Measurements from ENCODE around the gene CFAP100. TPM values are rescaled to one million over a fixed set of nuclear protein-coding genes. Genes with fewer than 3 reads are reported as not detected.

Gene CFAP100
- total and polyA plus RNA-seq, 2 of the 4 experiments (the other 2 are of a cell fraction), result not detected

- Histone ChIP-seq H3K27ac (ENCODE audit: insufficient read depth, low read length) (no peak overlapping the region), H3K14ac (replicated peaks; ENCODE audit: low read depth, low read length) (no peak overlapping the region), H4K8ac (ENCODE audit: low read depth in 2 of 2, low read length in 2 of 2) (no peak overlapping the region), H3K79me1 (ENCODE audit: low read depth in 1 of 2, low read length in 2 of 2) (peaks cover 7 to 23% of the 10 kb centered on the region in 2 experiments), H3K9me3 (ENCODE audit: control insufficient read depth, insufficient read depth, low read length) (no peaks in the 10 kb centered on the region), H2BK20ac (ENCODE audit: low read depth, low read length) (no peak overlapping the region), H3K9ac (ENCODE audit: low read depth, low read length) (no peak overlapping the region), H2AK5ac (ENCODE audit: low read depth, low read length) (no peak overlapping the region), H3K56ac (ENCODE audit: extremely low read depth, insufficient read depth, low read length) (no peak overlapping the region), H4K20me1 (ENCODE audit: insufficient read depth, low read length) (peaks cover 14% of the 10 kb centered on the region), H3K4me3 (ENCODE audit: insufficient read depth, low read depth, low read length) (no peak overlapping the region), H3K4me1 (ENCODE audit: control insufficient read depth, insufficient read depth, low read length) (no peaks in the 10 kb centered on the region), H3K18ac (ENCODE audit: low read depth, low read length) (no peak overlapping the region), H2AFZ (replicated peaks; ENCODE audit: low read length, poor library complexity) (no peak overlapping the region), H4K5ac (ENCODE audit: low read depth, low read length) (no peak overlapping the region), H3K23ac (ENCODE audit: low read depth, low read length) (no peak overlapping the region), H2BK120ac (ENCODE audit: low read depth, low read length) (no peak overlapping the region), H4K91ac (ENCODE audit: insufficient read depth, low read depth, low read length) (no peak overlapping the region), H3K36me3 (ENCODE audit: control insufficient read depth, insufficient read depth, low read length) (peaks cover 28% of the 10 kb centered on the region), H3K9me1 (ENCODE audit: insufficient read depth, low read length) (peaks cover 3% of the 10 kb centered on the region; the same call in 1 of the 2 replicates), H2BK15ac (ENCODE audit: low read depth, low read length) (no peak overlapping the region), H3K4me2 (ENCODE audit: low read depth, low read length) (no peak overlapping the region), H2BK5ac (ENCODE audit: low read depth, low read length, poor library complexity, severe bottlenecking) (no peak overlapping the region), H3K27me3 (ENCODE audit: control insufficient read depth, insufficient read depth, low read length) (no peaks in the 10 kb centered on the region), H3K4ac (ENCODE audit: low read depth, low read length) (no peak overlapping the region), H2AK9ac (replicated peaks; ENCODE audit: low read depth, low read length, poor library complexity) (no peak overlapping the region)
- TF ChIP-seq RAD21 (IDR thresholded peaks at IDR 0.05; ENCODE audit: low read length) (no peak), MAZ (IDR thresholded peaks at IDR 0.05; ENCODE audit: borderline replicate concordance, low read depth, low read length) (no peak), RFX5 (IDR thresholded peaks at IDR 0.05; ENCODE audit: low read depth, low read length) (no peak), FOS (IDR thresholded peaks at IDR 0.05; ENCODE audit: low read depth, low read length) (no peak), MAFK (IDR thresholded peaks at IDR 0.05; ENCODE audit: low read depth, low read length) (peak; percentile 98), BHLHE40 (IDR thresholded peaks at IDR 0.05; ENCODE audit: low read depth, low read length) (no peak), CEBPB (IDR thresholded peaks at IDR 0.05; ENCODE audit: low read depth, low read length) (no peak)
- no peak for ATAC-seq (ENCODE audit: low read depth)
- BruUV-seq (replicated peaks), result no TSS peak
- in situ Hi-C loops (cut with MboI; ENCODE audit: low sequenced_read_pairs) (no loop called here), intact Hi-C loops (cut with micrococcal nuclease) (no loop called here), dilution Hi-C loops (cut with HindIII; ENCODE audit: low sequenced_read_pairs, unreplicated experiment) (no loop called here)
- ChIA-PET POLR2A (ENCODE audit: unreplicated experiment) (no interaction called here), CTCF (interaction anchor here (1.0 kb wide), 1 partner anchor 17 kb away, joined by 4 read pairs; no protein-coding TSS in a partner anchor)
- no peak for DNase-seq
- WGBS, 2 experiments (ENCODE audit: extremely low coverage in 2 of 2, insufficient read length in 1 of 2), result no CpG with 5 or more reads among the region's 1 CpG
Measured at GRCh38 chr3:126454025-126454424, 59.3 kb downstream of the CFAP100 start.
